ENCODE results near the gene TMEM132D.
"Not testable (repeated sequence)": the region's sequence is repeated elsewhere in the genome, so short reads cannot be mapped to it uniquely, and the experiment has no call there.

Gene TMEM132D

DNA sequence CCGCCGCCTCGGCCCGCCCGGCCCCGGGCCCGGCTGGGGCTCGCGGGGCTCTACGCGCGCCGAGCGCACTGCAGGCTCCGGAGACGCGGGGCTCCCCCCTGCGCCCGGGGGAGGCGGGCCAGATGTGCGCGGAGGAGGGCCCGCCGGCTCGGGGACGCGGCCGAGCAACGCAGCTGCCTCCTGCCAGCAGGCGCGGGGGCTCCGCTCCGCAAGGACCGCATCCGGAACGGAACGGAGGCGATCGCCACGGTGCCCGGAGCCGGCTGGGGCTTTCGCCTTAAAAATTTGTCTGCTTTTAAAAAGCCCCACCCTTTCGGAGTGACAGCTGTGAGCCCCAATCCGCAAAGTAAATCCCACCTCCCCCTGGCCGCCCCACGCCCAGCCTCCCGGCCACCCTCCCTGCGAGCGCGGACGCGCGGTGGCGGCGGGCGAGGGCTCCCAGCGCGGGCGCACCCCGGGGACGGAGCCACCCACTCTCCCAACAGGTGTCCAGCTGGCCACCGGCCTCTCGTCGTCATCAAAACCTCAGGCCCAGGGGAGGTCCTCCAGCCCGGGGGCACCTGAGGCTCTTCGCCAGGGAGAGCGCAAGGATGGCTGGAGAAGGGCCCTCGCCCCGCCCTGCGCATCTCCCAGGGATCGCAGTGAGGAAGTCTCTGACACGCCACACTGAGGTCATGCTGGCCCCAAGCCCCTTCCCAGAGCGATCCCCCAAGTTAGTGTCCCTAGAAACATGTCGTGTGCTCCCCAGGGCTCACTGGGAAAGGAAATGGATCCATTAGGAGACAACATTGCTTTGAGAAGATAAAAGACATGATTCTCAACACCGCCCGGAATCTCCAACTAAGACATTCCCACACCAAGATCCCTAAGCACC lies at the start of gene TMEM132D:
Gene TMEM132D (minus strand): TSS at position 70 of the 874 bp plus-strand sequence.
- DNase-seq: no peak

DNA sequence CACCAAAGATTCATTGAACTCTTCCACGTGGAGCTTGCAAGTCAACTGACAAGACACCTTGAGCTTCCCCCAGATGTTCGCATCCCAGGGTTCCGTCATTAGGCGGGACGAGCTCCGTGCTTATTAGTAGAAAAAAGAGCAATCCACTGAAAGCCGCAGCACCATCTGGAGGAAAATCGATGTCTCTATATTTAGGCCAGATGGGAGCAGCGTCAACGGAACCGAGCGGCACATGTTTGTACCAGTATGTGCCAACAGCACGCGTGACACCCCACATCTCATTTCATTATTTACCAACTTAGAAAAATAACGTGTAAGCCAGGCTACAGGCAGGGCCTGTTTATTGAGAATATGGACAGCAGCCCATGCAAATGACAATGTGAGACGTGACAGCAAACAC lies 45.8 kb upstream of the TMEM132D start:
- no peak for DNase-seq

DNA sequence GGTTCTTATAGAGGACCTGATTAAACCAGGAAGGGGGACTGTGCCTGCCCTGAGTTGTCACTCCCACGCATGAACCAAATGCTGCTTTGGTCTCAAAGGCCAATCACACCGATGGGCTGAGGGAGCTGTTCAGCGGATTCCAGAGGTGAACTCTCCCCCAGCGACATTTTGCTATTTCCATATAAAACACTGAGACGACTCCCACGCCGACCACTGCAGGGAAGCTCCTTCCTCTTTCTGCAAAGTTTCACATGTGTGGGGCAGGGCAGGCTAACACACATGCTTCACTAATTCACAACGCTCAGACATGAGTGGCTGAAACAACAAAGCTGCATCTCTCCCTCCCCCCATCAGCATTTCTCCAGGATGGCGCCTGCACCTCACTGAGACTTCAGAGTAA lies 37.8 kb upstream of the TMEM132D start:
- DNase-seq: no peak

DNA sequence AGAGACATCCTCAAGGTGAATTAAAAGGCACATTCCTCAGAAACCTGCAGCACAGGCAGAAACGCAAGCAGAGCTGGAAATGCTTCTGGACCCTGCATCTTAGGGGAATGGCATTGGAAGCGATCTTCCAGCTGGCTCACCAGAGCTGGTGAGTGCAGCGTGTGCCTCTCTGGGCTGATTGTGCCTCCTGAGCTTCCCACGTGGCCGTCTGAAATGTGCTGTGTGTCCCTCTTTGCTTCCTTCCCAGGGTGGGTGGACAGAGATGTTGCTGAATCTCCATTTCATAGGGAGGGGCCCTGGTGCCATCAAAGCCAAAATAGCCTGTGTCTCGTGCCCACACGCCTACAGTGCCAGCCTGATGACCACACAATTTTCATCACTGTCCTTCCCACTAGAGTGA lies 34.3 kb upstream of the TMEM132D start:
- no peak for DNase-seq

DNA sequence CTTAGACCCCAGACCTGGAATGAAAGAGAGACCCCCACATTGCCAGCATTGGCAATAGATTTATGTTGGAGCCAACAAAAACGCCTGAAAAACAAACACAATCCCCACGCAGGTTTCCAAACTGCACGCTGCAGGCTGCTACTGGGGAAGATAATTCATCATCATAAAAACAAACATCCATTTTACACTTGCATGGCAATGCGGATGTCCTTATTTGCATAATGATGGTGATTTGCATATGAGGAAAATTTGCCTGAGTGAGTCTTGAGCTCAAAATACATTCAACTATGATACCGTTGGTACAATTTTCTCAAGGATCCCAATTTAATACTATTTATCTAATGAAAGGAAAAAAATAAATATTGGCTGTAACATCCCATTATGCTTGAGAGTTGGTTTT lies 33.6 kb upstream of the TMEM132D start:
- DNase-seq: no peak

DNA sequence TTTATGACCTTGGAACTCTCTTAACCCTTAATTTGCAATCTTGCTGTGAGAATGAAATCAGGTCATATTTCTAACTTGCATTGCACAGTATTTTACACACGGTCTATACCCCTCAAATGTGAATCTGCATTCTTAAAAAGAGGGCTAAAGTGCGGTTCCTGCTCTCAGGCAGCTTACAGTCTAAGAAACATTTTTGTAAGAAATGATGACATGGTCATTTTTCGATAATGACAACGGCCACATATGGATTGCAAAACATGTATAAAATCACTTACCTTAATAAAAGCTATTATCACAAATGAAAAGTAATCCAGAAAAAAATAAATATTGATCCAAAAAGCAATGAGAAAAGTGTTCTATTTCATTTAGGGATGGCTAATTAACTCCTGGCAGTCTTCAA lies 24.8 kb upstream of the TMEM132D start:
- no peak for DNase-seq

DNA sequence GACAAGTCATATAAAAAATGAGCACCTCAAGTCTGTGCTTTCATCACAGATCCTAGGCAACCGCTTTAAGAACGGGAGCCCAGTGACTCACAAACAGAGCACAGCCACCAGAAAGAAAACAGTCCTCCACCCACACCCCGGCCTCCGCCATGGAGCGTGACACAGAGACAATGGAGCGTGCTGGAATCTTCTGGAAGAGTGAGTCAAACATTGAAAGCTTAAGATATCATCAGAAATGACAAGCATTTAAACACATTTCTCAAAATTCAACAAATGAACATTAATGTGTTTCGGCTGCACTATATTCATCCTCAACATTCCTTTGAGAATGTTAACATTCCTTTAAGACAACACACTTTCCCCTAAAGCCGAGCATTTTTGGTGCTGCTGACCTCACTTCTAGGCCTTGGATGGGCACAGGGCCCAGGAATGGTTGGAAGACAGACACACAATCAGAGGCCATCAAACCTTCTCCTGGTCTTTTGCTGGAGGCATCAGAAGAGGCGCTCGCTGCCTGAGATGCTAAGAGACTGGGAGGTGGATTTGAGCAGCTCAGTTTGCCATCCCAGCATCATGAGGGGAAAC lies 23.6 kb upstream of the TMEM132D start:
- DNase-seq: no peak

DNA sequence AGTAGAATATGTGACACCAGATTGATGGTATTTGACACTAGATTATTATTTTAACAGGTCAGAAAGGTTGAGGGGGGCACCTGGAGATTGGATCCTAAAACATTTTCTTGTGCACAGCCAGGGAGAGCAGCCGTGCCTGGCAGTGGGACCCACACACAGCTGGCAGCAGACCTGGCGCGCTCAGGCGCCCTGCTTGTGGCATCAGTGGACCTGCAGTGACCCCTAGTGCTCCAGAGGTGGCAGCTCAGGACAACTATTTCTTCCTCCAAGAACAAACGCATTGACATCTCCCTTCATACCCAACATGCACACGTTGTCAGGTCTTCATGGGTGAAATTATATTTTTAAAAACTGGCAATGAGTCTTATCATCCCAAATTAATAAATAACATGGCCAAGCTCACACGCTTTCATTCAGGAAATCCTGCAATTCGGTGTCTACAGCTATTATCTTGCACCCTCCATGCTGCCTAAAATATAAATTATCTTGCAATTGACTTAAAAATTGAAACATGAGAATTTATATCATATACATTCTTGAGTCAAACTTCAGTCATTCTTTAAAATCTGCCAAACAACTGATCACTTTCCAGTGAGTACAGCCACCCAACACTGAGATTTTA lies 7.7 kb upstream of the TMEM132D start:
- peak; percentile 77 for DNase-seq

DNA sequence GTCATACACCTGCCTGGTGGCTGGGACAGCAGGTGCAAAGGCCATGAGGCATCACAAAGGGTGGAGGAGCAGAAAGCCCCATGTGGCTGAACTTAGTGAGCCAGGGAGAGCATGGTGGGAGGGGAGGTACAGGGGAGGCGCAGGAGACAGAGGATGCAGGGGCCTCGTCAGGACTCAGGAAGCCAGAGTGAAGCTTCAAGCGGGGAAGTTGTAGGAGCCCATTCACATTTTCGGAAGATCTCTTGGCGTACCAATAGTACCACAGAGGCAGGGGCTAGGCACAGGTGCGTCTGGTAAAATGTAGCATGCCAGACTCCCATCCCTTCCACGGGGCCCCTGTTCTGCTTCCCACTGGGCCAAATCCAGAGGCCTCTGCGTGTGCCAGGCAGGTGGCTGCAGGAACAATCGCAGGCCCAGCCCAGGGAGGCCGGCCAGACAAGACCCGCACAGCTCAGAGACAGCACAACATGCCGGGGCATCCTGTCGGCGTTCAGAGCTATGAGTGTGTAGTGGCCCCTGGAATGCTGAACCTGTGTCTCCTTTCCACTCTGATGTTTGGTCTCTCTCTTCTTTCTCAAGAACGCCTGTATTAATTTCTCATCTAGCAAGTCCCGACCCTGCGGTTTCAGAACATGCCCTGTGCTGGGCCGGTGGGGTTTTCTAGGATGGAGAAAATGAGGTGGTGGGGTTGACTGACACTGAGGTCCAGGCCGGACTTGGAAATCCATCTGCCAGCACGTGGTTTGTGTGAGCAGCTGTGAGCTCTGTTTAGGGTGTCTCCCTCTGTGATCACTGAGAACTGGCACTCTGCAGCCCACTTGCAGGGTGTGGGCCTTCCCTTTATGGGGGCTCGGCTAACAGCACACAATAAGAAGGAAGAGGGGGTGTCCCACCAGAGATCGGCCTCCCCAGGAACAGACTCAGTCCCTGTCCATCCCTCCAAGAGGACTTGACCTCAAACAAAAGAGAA lies 5.5 kb upstream of the TMEM132D start:
- no peak for DNase-seq

DNA sequence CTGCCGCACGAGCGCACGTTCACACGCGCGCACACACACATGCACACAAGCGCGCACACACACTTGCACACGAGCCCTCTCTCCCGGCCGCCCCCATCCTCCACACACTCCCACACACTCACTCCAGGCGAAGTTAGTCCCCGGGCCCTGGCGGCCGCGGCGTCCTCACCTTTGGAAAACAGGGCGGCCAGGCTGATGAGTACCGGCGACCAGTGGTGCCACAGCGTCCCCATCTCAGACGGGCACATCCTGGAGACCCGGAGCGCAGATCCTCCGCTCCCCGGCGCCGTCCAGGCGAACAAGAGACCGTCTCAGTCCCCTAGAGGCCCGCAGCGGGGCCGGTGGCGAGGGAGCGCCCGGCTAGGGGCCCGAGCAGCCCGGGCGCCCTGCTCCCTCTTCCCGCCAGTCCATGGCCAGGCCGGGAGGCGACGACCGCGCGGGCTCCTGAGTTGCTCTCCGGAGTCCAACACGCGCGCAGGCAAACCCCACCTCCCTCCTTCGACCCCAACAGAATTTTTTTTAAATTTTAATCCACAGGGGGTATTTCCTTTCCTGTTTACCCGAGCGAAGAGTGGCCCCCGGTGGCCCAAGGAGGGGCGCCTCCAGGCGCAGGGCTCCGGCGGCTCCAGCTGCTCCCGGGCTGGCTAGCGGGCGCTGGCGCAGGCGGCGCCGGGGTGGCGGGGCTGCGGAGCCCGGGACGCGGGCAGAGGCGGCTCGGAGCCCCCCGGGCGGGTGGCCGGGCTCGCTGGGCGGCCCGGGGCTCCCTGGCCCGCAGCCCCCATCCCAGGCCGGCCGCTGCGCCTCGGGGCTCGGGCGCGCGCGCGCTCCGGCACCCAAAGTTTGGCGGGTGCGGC lies 506 bp downstream of the TMEM132D start:
- DNase-seq: no peak

DNA sequence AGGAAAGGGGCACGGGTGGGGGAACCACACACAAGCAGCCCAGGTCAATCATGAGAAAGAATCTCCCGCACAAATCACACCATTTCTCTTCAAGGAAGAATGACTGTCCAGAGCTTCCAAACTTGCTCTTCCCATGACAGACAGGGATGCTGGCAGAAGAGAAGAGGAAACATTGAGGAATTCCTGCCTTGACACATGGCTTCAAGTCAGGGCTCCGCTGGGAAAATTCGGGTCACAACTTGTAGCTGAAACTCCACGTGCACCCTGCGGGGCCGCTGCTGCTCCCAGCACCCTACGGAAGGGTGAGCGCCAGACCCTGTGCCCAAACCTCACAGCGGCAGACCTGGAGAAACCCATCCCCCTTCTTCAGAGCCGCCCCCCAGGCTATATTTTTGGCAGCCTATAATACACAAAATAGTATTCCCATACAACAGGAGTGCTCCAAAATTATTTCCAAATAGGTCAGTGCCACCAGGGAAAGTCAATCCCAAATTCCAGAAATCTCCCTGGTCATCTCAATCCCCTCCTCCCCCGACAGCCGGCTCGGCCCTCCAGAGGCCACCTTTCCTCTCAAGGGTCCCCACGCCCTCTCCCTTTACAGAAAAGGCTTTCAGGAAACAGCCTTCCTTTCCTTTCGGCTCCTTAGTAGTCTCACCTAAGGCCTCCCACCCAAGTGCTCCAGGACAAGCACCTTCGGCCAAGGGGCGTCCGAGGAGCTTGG lies 1.3 kb downstream of the TMEM132D start:
- DNase-seq: no peak

DNA sequence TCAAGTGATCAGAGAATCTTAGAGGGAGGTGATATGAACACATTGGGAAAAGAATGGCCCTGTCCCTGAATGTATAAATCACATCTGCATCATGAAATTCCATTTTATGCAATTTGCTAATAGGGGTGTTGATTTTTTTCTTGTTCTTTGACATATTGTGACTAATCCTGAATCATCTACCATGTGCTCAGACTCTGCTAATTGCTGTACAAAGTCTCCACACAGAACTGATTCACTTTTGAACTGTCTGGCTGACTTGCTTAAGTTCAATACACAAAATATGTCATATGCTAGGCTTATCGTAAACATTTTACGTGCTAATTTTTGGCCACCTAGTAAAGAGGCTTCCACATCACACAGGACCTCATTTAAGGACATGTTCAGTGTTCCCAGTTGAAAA lies 2.6 kb downstream of the TMEM132D start:
- no peak for DNase-seq

DNA sequence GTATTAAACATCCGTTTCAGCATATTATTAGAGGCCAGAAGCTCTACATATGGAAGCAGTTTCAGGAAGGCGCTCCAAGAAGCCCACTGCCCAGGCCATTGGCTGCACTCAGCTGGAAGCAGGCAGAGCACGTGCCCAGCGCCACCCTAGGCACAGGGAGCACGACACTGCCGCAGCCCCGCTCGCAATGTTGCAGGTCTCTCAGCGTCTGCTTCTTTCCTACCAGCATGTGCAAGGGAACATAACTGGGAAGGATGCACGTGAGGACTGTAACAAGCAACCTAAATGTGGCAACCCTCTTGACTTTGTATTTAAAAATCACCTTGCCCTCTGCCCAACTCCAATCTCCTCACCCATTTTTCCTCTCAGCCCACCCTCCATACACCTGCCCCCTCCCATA lies 3.5 kb downstream of the TMEM132D start:
- DNase-seq: no peak

DNA sequence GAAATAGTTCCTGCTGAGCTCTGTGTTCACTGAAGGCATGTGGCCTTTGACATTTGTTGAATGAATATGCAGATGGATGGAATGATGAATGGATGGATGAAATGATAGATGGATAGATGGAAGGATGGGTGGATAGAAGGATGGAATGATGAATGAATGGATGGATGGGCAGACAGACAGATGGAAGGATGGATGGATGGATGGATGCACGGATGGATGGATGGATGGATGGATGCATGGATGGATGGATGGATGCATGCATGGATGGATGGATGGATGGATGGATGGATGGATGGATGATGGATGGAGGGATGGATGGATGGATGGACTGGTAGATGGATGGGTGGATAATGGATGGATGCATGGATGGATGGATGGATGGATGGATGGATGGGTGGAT lies 4.8 kb downstream of the TMEM132D start:
- not testable (repeated sequence) for DNase-seq

DNA sequence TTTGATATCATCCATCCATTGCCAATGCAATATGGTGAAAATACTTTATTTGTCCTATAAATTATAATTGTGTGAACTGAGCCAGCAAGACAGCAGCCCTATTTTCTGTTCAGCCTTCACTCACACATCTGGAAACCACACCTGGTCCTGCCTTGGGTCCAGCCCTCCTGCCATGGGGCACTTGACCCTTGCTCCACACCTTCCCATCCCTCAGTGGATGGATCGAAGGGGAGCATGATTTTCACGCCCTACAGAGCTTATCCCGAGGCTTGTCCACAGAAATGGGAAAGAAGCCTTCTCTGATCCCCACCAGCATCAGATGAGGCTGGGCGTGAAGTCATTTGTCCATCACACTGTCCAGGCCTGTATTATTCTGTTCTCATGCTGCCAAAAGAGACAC lies 10.1 kb downstream of the TMEM132D start:
- no peak for DNase-seq

DNA sequence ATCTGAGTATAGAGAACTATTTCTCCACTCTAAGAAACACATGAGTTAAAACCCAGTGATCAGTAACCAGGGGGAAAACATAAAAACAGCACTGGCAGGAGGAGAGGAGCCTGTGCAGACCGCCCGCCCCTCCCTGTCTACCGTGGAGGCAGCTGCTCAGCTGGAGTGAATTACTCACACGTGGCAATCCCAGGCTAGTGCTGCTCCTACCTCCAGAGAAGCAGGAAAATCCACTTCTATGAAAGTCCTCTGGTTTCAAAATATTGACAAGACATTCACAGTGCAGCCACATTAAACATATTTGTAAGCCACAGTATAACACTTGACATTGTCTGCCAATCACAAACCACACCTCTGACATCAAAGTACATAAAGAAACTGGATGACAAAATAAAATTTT lies 16.7 kb downstream of the TMEM132D start:
- DNase-seq: no peak

DNA sequence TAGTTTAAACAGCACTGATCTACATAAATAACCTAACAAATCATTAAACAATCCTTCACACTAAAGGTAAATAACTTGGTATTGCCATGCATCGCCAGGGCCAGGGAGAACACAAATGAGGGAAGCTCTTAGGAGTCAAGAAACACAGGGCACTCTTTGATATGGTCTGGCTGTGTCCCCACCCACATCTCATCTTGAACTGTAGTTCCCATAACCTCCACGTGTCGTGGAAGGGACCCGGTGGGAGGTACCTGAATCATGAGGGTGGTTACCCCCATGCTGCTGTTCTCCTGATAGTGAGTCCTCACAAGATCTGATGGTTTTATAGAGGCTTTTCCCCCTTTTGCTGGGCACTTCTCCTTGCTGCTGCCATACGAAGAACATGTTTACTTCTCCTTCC lies 17.3 kb downstream of the TMEM132D start:
- DNase-seq: no peak

DNA sequence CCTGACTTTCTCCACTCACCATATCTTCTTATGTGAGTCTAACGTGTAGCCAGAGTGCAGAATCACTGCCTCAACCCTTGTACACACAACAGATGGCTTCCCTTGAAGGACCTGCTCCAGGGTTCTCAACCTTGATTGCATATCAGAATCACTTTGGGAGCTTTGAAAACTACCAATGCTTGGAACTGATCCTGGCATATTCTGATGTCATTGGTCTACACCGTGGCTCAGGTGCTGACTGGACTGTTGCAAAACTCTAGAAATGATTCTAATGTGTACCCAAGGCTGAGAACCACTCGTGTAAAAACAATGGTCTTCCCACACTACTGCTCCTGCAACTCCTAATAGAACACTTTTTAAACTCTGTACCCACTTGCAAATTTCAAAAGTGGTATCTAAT lies 18.5 kb downstream of the TMEM132D start:
- DNase-seq: no peak

DNA sequence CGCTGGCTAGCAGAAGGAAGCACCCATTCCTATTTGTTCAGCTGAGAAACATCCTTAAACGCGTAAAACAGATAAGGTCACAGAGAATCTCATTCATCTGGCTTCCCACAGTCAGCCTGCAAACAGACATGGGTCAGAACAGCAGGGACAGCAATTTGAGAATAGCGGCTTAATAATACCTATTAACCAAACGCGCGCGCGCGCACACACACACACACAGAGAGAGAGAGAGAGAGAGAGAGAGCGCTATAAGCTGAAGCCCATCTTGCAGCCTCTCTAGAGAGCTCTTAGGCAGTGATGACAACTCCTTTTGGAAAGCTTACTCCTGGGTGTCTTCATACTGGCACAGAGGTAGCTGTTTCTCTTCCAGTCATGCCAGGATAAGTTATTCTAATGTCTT lies 26.4 kb downstream of the TMEM132D start:
- peak; percentile 36 for DNase-seq

DNA sequence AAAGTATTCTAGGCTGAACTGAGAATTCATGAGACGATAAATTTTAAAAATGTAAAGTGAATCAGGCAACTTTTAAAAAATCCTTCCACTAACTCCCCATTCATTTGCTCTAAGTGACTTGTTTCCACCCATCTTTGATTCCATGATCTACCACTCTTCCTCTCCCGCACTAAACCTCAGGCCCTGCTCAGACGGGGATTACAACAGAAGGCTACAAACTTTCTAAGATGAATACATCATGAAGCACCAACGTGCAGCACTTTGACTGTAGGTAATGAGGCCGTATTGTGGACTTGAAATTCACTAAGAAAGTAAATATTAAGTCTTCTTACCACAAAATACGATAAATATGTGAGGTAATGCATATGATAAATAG lies 30.0 kb downstream of the TMEM132D start:
- DNase-seq: no peak

DNA sequence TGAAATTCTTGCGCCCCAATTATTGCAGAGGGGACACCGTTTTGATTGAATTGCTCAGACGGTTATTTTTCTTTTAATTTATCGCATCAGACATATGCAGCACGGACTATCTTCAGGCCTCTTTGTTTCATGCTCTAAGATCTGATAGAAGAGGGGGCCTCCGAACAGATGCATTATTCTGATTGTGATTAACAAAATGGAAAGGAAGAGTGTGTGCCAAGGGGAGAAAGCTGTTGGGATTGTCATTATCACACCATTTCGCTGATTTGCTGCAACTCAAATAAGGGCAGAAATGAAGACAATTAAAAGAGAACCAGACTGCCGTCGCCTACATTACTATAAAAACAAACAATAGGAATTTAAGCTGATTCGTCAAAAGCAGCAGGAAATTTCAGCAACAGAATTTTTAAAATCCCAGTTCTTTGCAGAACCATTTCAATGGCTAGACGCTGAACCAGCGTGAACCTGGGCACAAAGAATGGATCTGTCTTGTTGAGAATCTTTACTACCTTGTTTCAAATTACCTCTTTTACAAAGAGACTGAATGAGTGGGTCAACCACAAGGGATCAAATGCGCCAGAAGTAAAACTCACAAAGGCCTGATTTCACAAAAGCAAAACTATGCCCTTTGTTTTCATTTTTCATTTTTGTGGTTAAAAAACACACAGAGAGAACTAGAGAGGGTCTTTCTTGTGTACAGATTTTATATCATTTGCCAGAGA lies 30.6 kb downstream of the TMEM132D start:
- no peak for DNase-seq

All from NCI-H82 (cell line).